ENCODE results near the gene MBD2. TPM values are rescaled to one million over a fixed set of nuclear protein-coding genes. Genes with fewer than 3 reads are reported as not detected.

Gene MBD2, protein sequence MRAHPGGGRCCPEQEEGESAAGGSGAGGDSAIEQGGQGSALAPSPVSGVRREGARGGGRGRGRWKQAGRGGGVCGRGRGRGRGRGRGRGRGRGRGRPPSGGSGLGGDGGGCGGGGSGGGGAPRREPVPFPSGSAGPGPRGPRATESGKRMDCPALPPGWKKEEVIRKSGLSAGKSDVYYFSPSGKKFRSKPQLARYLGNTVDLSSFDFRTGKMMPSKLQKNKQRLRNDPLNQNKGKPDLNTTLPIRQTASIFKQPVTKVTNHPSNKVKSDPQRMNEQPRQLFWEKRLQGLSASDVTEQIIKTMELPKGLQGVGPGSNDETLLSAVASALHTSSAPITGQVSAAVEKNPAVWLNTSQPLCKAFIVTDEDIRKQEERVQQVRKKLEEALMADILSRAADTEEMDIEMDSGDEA
- total RNA-seq, result 28.4 and 30.7 TPM in 2 replicates

DNA sequence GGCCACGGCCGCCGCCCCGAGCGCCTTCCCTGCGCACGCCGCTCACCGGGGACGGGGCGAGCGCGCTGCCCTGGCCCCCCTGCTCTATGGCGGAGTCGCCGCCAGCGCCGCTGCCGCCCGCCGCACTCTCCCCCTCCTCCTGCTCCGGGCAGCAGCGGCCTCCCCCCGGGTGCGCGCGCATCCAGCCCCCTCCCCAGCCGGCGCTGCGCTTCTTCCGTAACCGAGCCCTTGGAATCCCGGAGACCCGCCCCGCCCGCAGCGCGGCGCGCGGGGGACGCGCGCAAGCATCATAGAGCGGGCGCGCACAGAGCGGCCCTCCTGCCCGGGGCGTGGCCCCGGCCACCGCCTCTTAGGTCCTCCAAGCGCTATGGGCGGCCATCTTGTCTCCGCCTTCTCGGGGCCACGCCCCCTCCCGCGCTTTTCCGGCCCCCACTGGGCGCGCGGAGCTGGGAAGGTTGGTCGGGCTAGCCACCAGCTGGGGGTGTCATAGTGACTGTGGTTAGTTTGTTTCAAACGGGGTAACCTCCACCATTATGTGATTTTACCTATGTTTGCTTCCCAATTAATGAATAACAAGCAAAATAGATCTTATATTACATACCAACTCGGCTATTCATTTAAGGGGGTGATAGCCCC is at the start of gene MBD2:
Gene MBD2, minus strand, starts transcription at position 291 of the 636 bp plus-strand sequence. Its CDS starts 110 bp downstream, at position 181.
- DNase-seq (ENCODE audit: low read depth), result no peak
- peak within 1 kb of the TSS; percentile 73 for H3K4me3 ChIP-seq (ENCODE audit: low read depth, low read length)
- TF ChIP-seq, protein P1, sequence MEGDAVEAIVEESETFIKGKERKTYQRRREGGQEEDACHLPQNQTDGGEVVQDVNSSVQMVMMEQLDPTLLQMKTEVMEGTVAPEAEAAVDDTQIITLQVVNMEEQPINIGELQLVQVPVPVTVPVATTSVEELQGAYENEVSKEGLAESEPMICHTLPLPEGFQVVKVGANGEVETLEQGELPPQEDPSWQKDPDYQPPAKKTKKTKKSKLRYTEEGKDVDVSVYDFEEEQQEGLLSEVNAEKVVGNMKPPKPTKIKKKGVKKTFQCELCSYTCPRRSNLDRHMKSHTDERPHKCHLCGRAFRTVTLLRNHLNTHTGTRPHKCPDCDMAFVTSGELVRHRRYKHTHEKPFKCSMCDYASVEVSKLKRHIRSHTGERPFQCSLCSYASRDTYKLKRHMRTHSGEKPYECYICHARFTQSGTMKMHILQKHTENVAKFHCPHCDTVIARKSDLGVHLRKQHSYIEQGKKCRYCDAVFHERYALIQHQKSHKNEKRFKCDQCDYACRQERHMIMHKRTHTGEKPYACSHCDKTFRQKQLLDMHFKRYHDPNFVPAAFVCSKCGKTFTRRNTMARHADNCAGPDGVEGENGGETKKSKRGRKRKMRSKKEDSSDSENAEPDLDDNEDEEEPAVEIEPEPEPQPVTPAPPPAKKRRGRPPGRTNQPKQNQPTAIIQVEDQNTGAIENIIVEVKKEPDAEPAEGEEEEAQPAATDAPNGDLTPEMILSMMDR (conservative IDR thresholded peaks at IDR 0.05; ENCODE audit: low read depth, low read length), result peak; percentile 13

GRCh38 chr18:54269893-54270844 is 45.7 kb upstream of the MBD2 start:
- TF ChIP-seq, protein P1 (conservative IDR thresholded peaks at IDR 0.05; ENCODE audit: low read depth, low read length), result peak; percentile 45
- no peak for DNase-seq (ENCODE audit: low read depth)
- peak overlapping the region; percentile 90 for H3K4me3 ChIP-seq (ENCODE audit: low read depth, low read length)

DNA sequence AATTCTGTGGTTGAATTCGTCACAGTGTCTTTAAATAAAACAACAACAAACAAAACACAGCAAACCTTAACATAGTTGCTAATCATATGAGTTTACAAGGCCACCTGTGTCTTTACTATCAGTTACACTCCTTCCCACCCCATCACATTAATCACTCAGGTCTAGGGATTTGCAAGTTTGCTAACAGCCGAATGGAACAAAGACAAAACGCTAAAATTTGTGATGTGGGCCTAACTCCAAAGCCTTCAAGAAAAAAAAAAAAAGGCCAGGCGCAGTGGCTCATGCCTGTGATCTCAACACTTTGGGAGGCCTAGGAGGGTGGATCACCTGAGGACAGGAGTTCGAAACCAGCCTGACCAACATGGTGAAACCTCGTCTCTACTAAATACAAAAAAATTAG is 44.3 kb upstream of the MBD2 start:
- TF ChIP-seq, protein P1 (conservative IDR thresholded peaks at IDR 0.05; ENCODE audit: low read depth, low read length), result no peak
- peak overlapping the region; percentile 90 for H3K4me3 ChIP-seq (ENCODE audit: low read depth, low read length)
- no peak for DNase-seq (ENCODE audit: low read depth)

DNA sequence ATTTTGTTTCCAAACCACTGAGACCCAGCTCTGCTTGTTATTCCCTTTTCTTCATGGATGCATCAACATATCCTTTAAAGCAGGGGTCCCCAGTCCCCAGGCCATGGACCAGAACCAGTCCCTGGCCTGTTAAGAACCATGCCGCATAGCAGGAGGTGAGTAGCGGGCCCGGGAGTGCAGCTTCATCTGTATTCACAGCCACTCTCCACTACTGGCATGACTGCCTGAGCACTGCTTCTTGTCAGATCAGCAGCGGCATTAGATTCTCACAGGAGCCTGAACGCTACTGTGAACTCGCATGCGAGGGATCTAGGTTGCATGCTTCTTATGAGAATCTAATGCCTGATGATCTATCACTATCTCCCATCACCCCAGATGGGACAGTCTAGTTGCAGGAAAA is 43.2 kb upstream of the MBD2 start:
- TF ChIP-seq, protein P1 (conservative IDR thresholded peaks at IDR 0.05; ENCODE audit: low read depth, low read length), result no peak
- DNase-seq (ENCODE audit: low read depth), result no peak

DNA sequence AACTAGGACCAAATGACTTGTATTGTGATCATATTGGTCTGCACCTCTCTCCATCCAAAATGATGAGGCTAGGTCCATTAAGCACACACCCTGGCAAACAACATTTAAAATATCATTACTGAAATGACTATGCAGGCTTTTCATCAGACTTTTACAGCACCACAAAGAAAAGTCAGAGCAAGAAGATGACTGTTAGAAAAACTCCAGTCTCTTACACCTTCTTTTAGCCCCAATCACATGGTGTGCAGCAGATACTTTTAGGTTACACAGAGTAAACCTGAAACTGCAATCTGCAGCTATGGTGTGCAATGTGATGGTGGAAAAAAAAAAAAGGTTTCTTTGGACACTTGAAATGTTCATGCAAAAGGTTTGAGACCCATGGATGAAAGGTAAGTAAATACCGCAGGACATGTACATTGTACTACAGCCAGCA is 39.5 kb upstream of the MBD2 start:
- TF ChIP-seq, protein P1 (conservative IDR thresholded peaks at IDR 0.05; ENCODE audit: low read depth, low read length), result no peak
- H3K4me3 ChIP-seq (ENCODE audit: low read depth, low read length), result no peak overlapping the region
- no peak for DNase-seq (ENCODE audit: low read depth)

More for the DNA sequence above, 43.2 kb upstream of the MBD2 start:
- H3K4me3 ChIP-seq (ENCODE audit: low read depth, low read length), result no peak overlapping the region

DNA sequence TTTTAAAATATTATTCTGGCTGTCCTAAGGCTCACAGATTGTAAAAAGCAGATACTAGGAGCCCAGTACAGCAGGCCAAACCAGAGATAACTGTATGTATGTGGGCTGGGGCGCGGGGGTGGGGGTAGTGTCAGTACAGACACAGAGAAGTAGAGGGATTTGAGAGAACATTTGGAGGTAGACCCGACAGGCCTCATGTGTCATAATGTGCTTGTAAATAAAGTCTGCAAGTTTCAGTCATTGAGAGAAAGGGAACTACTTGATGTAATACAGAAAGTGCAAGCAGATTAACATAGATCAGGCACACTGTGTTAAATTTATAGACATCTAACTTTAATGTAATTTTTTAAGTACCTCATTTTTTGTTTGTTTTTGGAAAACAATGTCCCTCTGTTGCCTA is 37.4 kb upstream of the MBD2 start:
- DNase-seq (ENCODE audit: low read depth), result no peak
- TF ChIP-seq, protein P1 (conservative IDR thresholded peaks at IDR 0.05; ENCODE audit: low read depth, low read length), result no peak
- H3K4me3 ChIP-seq (ENCODE audit: low read depth, low read length), result no peak overlapping the region

Measured in epithelial cell of proximal tubule (primary cell).